Choroid plexus epithelial cell (primary cell): ENCODE measurements around the gene GINS3.

Experiments
- DNase-seq: peaks from one replicate; pipeline ENCODE4 v3.0.0-alpha.2; 2010; ENCODE audit warnings: low read depth
- H3K4me3 ChIP-seq: 2 replicates; pipeline ENCODE4 v1.5.1; 2011; ENCODE audit warnings: low read depth, mild to moderate bottlenecking, control low read depth, low read length, moderate library complexity
- CTCF ChIP-seq: conservative IDR thresholded peaks from 2 replicates; pipeline ENCODE4 v1.5.1; 2011; ENCODE audit warnings: low read depth, mild to moderate bottlenecking, control low read depth, inconsistent platforms, low read length, moderate library complexity

Gene GINS3

GRCh38 chr16:58360041-58360634 is 32.1 kb upstream of the GINS3 start:
- no peak for DNase-seq
- TF ChIP-seq CTCF, result no peak
- H3K4me3 ChIP-seq, result no peak overlapping the region

GRCh38 chr16:58361726-58362125 is 30.5 kb upstream of the GINS3 start:
- TF ChIP-seq CTCF, result no peak
- no peak for DNase-seq
- H3K4me3 ChIP-seq, result no peak overlapping the region

GRCh38 chr16:58363746-58364393 is 28.4 kb upstream of the GINS3 start:
- no peak for TF ChIP-seq CTCF
- H3K4me3 ChIP-seq, result no peak overlapping the region
- DNase-seq, result no peak

GRCh38 chr16:58365623-58366022 is 26.6 kb upstream of the GINS3 start:
- no peak for DNase-seq
- no peak for TF ChIP-seq CTCF
- H3K4me3 ChIP-seq, result no peak overlapping the region

GRCh38 chr16:58366247-58367031 is 25.8 kb upstream of the GINS3 start:
- peak; percentile 2 for DNase-seq
- H3K4me3 ChIP-seq, result no peak overlapping the region
- TF ChIP-seq CTCF, result no peak

GRCh38 chr16:58367252-58367651 is 25.0 kb upstream of the GINS3 start:
- no peak overlapping the region for H3K4me3 ChIP-seq
- TF ChIP-seq CTCF, result no peak
- DNase-seq, result no peak
